Adrenal gland (tissue), 12 donors: ENCODE measurements around the gene KIAA1191. TPM values are rescaled to one million over a fixed set of nuclear protein-coding genes. Genes with fewer than 3 reads are reported as not detected.

Experiments
- DNase-seq, 7 donors: peaks; one replicate each; pipeline ENCODE4 v3.0.0-alpha.2; 2019 to 2020
- H3K27ac ChIP-seq, 5 donors: fragments of 200-600 bp; sonication (generic) in 4 of 5; 1 replicate in 3 of 5; 2 replicates in 2 of 5; pipeline versions ENCODE4 v1.5.1 to v1.8.0; 2016 to 2020; ENCODE audit warnings: mild to moderate bottlenecking in 1 of 5
- H3K27me3 ChIP-seq: fragments of 200-600 bp; 2 replicates; pipeline ENCODE4 v1.8.0; 2021
- H3K36me3 ChIP-seq, 2 donors: fragments of 200-600 bp; replicated peaks in 1 of 2; 1 replicate in 1 of 2; 2 replicates in 1 of 2; pipeline versions ENCODE4 v1.5.1 to v1.8.0; 2018 to 2022
- H3K4me1 ChIP-seq, 2 donors: fragments of 200-600 bp; replicated peaks in 1 of 2; 1 replicate in 1 of 2; 2 replicates in 1 of 2; pipeline versions ENCODE4 v1.5.1 to v1.8.0; 2018 to 2021
- H3K4me3 ChIP-seq, 4 donors: fragments of 200-600 bp; sonication (generic) in 3 of 4; one replicate each; pipeline ENCODE4 v1.5.1; 2016 to 2018
- H3K9me3 ChIP-seq, 3 donors: fragments of 200-600 bp; sonication (generic) in 1 of 3; replicated peaks in 1 of 3; 1 replicate in 2 of 3; 2 replicates in 1 of 3; pipeline versions ENCODE4 v1.5.1 to v1.8.0; 2016 to 2021
- CTCF ChIP-seq, 6 experiments: fragments of 450-650 bp in 4 of 6; fragments of 200-600 bp in 2 of 6; sonication (generic) in 1 of 6; IDR thresholded peaks; 1 replicate in 5 of 6; 2 replicates in 1 of 6; pipeline versions ENCODE4 v1.5.1 to v1.8.0; 2016 to 2021; ENCODE audit warnings: antibody characterized with exemption in 6 of 6, mild to moderate bottlenecking in 2 of 6, moderate library complexity in 1 of 6
- POLR2A ChIP-seq, 2 donors: fragments of 450-650 bp; IDR thresholded peaks; one replicate each; pipeline ENCODE4 v1.6.1; 2017; ENCODE audit warnings: antibody characterized with exemption in 2 of 2, mild to moderate bottlenecking in 2 of 2, moderate library complexity in 1 of 2
- WGBS, 4 donors: extraction: QIAGEN DNeasy Blood & Tissue Kit in 2 of 4; methylation state at CpG; one replicate each; pipeline versions ENCODE4 v1.1.5 to v1.1.7; 2013 to 2017; 5-methylcytosine and 5-hydroxymethylcytosine counted together
- intact Hi-C, 2 donors: fragments of 100-400 bp; cut with DNase I; formaldehyde crosslinking; loops; one replicate each; pipeline versions ENCODE4 v1.14.1 to v1.15.0; 2022 to 2023
- polyA plus RNA-seq, 3 donors: library from polyadenylated mRNA; stranded (reverse); fragments of 200-250 nt in 2 of 3; fragments of 350-450 nt in 1 of 3; fragmentation: Illumina TruSeq in 1 of 3; extraction: RNeasy Lipid Tissue Mini Kit (QIAGEN cat#74804) in 1 of 3; gene quantifications; one replicate each; pipeline ENCODE4 v1.2.3, GENCODE V29; 2013 to 2014
- total RNA-seq, 9 donors: library from RNA; depleted of rRNA in 4 of 9; stranded (reverse); fragments of >200 nt in 4 of 9; fragments of 120-200 nt in 1 of 9; fragmentation: NEBNext Ultra II Directional in 1 of 9; extraction: Animal tissue kit (Norgen Biotek cat#: 25700) in 1 of 9; gene quantifications; one replicate each; pipeline versions ENCODE4 v1.1.0 to v1.2.4, GENCODE V29; 2013 to 2023
- donor health status: healthy with polysubstance abuse.
- donor health status: Bipolar disorder and iron deficiency.
- donor health status: DM: yes; HTN: yes; CAD: no.
- donor health status: DM: no; HTN: no; CAD: no.
- donor health status: DM: no; HTN: no; CAD: no.
- donor health status: DM: yes; HTN: yes; CAD: no.

KIAA1191 gene
- total and polyA plus RNA-seq, 12 donors = 52.9 to 127 (median 99.2) TPM

GRCh38 chr5:176392526-176392925 is 31.0 kb upstream of the KIAA1191 start:
- no peak for DNase-seq
- peaks cover 10 to 14% of the 10 kb centered on the region in 2 donors for H3K4me1 ChIP-seq

DNA sequence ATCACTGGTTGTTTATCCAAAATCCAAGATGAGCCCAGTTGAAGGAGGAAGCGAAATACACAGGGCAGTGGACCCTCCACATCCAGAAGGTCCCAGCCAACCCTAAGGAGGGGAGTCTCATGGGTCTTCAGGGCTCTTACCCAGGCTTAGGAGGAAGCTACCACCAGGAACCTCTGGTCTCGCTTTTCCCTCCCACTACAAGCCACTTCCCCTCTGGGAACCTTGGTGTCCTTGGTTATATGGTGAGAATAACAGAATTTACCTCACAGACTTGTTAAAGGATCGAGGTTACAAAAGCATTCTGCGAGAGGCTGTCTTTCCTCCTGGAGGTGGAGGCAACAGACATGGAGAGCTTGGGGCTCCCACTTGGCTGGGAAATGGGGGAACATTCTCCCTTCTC is 30.4 kb upstream of the KIAA1191 start:
- intact Hi-C loops = no loop called here
- DNase-seq = no peak
- peaks cover 0 to 36% of the 10 kb centered on the region in 2 donors for H3K36me3 ChIP-seq
- no peak overlapping the region for H3K4me3 ChIP-seq
- no peaks in the 10 kb centered on the region for H3K27me3 ChIP-seq
- WGBS, 4 donors = 77 to 85% (median 81%) methylated on average over 4 of the region's 4 CpGs
- TF ChIP-seq CTCF (IDR thresholded peaks at IDR 0.05) = no peak
- no peak for TF ChIP-seq POLR2A (IDR thresholded peaks at IDR 0.05)
- H3K27ac ChIP-seq = peak overlapping the region in 1 of 5 donors; percentile 17
- H3K9me3 ChIP-seq = no peaks in the 10 kb centered on the region
- H3K4me1 ChIP-seq = peaks cover 12 to 19% of the 10 kb centered on the region in 2 donors

More at GRCh38 chr5:176392526-176392925, 31.0 kb upstream of the KIAA1191 start:
- H3K27me3 ChIP-seq = no peaks in the 10 kb centered on the region
- 68 to 91% (median 84%) methylated on average over 6 to 11 of the region's 11 CpGs for WGBS, 4 donors
- no peak overlapping the region for H3K27ac ChIP-seq
- H3K4me3 ChIP-seq = no peak overlapping the region
- intact Hi-C loops = no loop called here
- H3K36me3 ChIP-seq = peaks cover 0 to 36% of the 10 kb centered on the region in 2 donors
- TF ChIP-seq POLR2A (IDR thresholded peaks at IDR 0.05) (no peak), CTCF (IDR thresholded peaks at IDR 0.05) (no peak)
- no peaks in the 10 kb centered on the region for H3K9me3 ChIP-seq

GRCh38 chr5:176391479-176391878 is 29.9 kb upstream of the KIAA1191 start:
- Histone ChIP-seq H3K4me3 (no peak overlapping the region), H3K27me3 (no peaks in the 10 kb centered on the region), H3K36me3 (peaks cover 0 to 36% of the 10 kb centered on the region in 2 donors), H3K4me1 (peaks cover 12 to 24% of the 10 kb centered on the region in 2 donors), H3K9me3 (no peaks in the 10 kb centered on the region), H3K27ac (peak overlapping the region in 1 of 5 donors; percentile 17)
- WGBS, 4 donors = 90 to 98% (median 92%) methylated on average over 4 of the region's 4 CpGs
- intact Hi-C loops = no loop called here
- DNase-seq = no peak
- no peak for TF ChIP-seq POLR2A (IDR thresholded peaks at IDR 0.05)
- no peak for TF ChIP-seq CTCF (IDR thresholded peaks at IDR 0.05)

DNA sequence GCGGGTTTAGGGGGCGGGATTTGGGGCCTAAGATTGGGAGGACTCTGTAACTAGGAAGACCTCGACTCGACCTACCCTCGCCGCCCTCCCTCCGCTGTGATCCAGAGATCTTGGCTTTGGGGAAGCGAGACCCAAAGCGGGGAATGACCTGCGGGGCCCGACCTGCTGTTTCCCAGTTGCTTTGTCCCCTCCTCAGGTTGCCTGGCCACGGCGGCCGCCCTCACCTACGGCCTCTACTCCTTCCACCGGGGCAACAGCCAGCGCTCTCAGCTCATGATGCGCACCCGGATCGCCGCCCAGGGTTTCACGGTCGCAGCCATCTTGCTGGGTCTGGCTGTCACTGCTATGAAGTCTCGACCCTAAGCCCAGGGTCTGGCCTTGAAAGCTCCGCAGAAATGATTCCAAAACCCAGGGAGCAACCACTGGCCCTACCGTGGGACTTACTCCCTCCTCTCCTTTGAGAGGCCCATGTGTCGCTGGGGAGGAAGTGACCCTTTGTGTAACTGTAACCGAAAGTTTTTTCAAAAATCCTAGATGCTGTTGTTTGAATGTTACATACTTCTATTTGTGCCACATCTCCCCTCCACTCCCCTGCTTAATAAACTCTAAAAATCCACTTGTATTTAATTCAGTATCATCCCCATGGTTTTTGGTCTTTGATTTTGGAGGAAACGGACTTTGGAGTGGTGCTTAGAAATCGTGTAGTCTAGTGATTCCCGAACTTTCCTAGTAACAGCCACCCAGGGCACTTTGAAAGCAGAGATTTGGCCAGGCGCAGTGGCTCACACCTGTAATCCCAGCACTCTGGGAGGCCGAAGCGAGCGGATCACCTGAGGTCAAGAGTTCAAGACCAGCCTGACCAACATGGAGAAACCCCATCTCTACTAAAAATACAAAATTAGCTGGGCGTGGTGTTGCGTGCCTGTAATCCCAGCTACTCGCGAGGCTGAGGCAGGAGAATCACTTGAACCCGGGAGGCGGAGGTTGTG is 27.9 kb upstream of the KIAA1191 start:
- Histone ChIP-seq H3K4me1 (peaks cover 12 to 24% of the 10 kb centered on the region in 2 donors), H3K4me3 (peak overlapping the region in 3 of 4 donors; percentile 58 to 89 (median 80)), H3K27ac (peak overlapping the region; percentile 90 to 99 (median 95)), H3K36me3 (peaks cover 0 to 44% of the 10 kb centered on the region in 2 donors), H3K27me3 (no peaks in the 10 kb centered on the region), H3K9me3 (no peaks in the 10 kb centered on the region)
- intact Hi-C loops = loop anchor here in 1 of 2 donors (2.0 kb wide), 1 partner anchor 25 kb away; no protein-coding TSS in a partner anchor
- WGBS, 4 donors = 25 to 42% (median 27%) methylated on average over 22 to 41 of the region's 41 CpGs
- no peak for DNase-seq
- no peak for TF ChIP-seq CTCF (IDR thresholded peaks at IDR 0.05)
- TF ChIP-seq POLR2A (IDR thresholded peaks at IDR 0.05) = peak; percentile 81 to 94
